OCI-M2 (cell line): ENCODE data around the gene MARCO.
"Not testable (repeated sequence)": the region's sequence is repeated elsewhere in the genome, so short reads cannot be mapped to it uniquely, and the experiment has no call there.

Experiments
- DNase-seq: peaks from one replicate; lab custom pipeline; 2025; ENCODE audit not compliant: unreplicated experiment; lab: John Stamatoyannopoulos, UW

Gene MARCO

GRCh38 chr2:119028327-119029174 lies 86.6 kb downstream of the MARCO start:
- DNase-seq, result no peak

DNA sequence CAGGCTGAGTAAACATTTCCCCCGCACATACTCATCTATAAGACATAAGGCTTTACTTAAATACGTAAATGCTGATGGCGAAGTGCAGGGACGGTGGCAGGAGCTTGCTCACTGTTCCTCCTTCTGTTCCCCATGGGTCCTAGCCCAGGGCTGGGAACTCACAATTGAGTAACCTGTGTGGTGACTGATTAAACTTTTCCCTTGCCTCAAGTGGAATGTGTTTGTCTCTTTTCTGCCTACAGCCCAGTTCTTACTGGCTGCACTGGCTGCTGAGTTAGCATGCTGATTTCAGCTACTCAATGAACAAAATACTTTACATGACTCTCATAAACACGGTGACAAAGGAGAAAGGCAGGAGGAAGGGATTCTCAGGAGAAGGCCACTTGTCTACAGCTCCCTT lies 87.3 kb downstream of the MARCO start:
- DNase-seq, result no peak

DNA sequence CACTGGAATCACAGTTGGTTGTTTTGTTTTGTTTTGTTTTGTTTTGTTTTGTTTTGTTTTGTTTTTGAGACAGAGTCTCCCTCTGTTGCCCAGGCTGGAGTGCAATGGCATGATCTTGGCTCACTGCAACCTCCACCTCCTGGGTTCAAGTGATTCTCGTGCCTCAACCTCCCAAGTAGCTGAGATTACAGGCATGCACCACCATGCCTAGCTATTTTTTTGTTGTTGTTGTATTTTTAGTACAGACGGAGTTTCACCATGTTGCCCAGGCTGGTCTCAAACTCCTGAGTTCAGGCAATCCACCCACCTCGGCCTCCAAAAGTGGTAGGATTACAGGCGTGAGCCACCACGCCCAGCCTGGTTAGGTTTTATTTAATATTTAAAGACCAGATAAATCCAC lies 95.9 kb downstream of the MARCO start:
- not testable (repeated sequence) for DNase-seq

DNA sequence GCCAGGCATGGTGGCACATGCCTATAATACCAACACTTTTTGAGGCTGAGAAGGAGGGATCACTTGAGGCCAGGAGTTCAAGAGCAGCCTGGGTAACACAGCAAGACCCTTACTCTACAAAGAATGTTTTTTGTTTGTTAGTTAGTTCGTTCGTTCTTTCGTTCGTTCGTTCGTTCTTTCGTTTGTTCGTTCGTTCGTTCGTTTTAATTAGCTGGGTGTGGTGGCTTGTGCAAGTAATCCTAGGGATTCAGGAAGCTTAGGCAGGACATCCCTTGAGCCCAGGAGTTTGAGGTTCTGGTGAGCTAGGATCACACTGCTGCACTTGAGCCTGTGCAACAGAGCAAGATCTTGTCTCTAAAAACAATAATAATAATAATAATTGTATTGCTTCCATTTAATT lies 98.7 kb downstream of the MARCO start:
- DNase-seq, result no peak
